Measurements from ENCODE around the gene HLA-C.

HLA-C gene

DNA sequence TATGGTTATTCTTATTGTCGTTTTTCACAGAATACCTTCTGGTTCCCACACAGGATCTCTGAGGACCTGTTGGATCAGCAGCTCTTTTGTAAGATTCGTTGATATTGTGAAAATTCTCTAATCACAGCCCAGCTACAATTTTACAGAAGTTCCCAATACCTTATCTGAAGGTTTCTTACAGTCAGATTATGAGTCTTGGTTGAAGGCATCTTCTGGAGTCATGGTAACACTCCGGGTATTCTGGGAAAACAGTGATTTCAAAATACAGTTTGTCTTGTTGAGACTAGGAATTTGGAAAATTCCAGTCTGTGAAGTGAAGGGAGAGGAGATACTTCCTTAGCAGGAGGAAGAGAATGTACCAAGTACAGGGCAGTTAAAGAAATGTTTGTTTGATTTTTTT is 22.2 kb upstream of the HLA-C start:
- DNase-seq, result peak; percentile 54 to 94
- Histone ChIP-seq H2AFZ (ENCODE audit: insufficient read depth, low read length, poor library complexity) (no peak overlapping the region), H3K4ac (ENCODE audit: low read depth, low read length) (no peak overlapping the region), H3K4me2 (ENCODE audit: low read length) (no peak overlapping the region), H3K9me3 (ENCODE audit: insufficient read depth, low read depth, low read length) (no peaks in the 10 kb centered on the region), H3K4me1 (ENCODE audit: control insufficient read depth in 1 of 2, insufficient read depth in 2 of 2, low read length in 2 of 2) (no peaks in the 10 kb centered on the region), H3K36me3 (ENCODE audit: control insufficient read depth in 1 of 2, insufficient read depth in 2 of 2, low read length in 2 of 2) (no peaks in the 10 kb centered on the region), H3K23ac (ENCODE audit: low read length) (no peak overlapping the region), H2BK12ac (ENCODE audit: low read length) (no peak overlapping the region), H4K8ac (ENCODE audit: low read depth, low read length) (no peak overlapping the region), H4K91ac (ENCODE audit: low read depth, low read length) (no peak overlapping the region), H3K79me2 (ENCODE audit: control insufficient read depth, insufficient read depth, low read length, poor library complexity) (no peaks in the 10 kb centered on the region), H3K4me3 (ENCODE audit: low read depth, low read length) (no peak overlapping the region), H2AK5ac (ENCODE audit: low read length) (no peak overlapping the region), H4K12ac (ENCODE audit: low read depth, low read length) (no peak overlapping the region), H3K79me1 (ENCODE audit: low read length) (no peaks in the 10 kb centered on the region), H3K27me3 (ENCODE audit: insufficient read depth, low read length) (peaks cover 3% of the 10 kb centered on the region), H2BK120ac (ENCODE audit: insufficient read depth, low read length, poor library complexity) (no peak overlapping the region), H2BK5ac (ENCODE audit: low read depth, low read length, poor library complexity) (no peak overlapping the region), H3K9ac (ENCODE audit: low read length) (no peak overlapping the region), H3K27ac (ENCODE audit: low read depth, low read length) (no peak overlapping the region), H3K14ac (ENCODE audit: low read length) (no peak overlapping the region), H3K18ac (ENCODE audit: low read length) (no peak overlapping the region)
- WGBS (ENCODE audit: extremely low coverage, insufficient coverage, insufficient read length), result no CpG with 5 or more reads among the region's 3 CpGs

DNA sequence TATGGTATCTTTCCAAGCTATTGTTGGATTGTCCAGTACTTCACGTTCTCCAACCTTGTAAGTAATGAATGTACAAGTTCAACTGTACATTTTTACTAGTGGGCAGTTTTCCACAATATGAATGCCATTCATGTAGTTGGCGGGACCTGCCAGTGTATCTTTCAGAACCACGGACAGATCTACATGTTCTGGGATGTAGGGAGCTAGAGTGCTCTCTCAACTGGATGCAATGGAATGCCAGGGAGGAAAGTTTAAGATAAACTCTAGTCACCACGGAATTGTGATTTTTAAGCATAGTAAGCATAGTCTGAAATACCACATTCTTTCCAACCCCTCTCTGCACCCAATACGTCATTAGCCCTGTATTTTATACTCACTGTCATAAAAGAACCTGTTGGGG is 21.5 kb upstream of the HLA-C start:
- Histone ChIP-seq H4K91ac (ENCODE audit: low read depth, low read length) (no peak overlapping the region), H4K12ac (ENCODE audit: low read depth, low read length) (no peak overlapping the region), H3K4ac (ENCODE audit: low read depth, low read length) (no peak overlapping the region), H3K18ac (ENCODE audit: low read length) (no peak overlapping the region), H3K4me3 (ENCODE audit: low read depth, low read length) (no peak overlapping the region), H2AFZ (ENCODE audit: insufficient read depth, low read length, poor library complexity) (no peak overlapping the region), H3K23ac (ENCODE audit: low read length) (no peak overlapping the region), H2BK5ac (ENCODE audit: low read depth, low read length, poor library complexity) (no peak overlapping the region), H3K27ac (ENCODE audit: low read depth, low read length) (no peak overlapping the region), H2BK12ac (ENCODE audit: low read length) (no peak overlapping the region), H3K79me1 (ENCODE audit: low read length) (no peaks in the 10 kb centered on the region), H3K27me3 (ENCODE audit: insufficient read depth, low read length) (peaks cover 2% of the 10 kb centered on the region), H2AK5ac (ENCODE audit: low read length) (no peak overlapping the region), H3K9me3 (ENCODE audit: insufficient read depth, low read depth, low read length) (no peaks in the 10 kb centered on the region), H3K4me1 (ENCODE audit: control insufficient read depth in 1 of 2, insufficient read depth in 2 of 2, low read length in 2 of 2) (no peaks in the 10 kb centered on the region), H2BK120ac (ENCODE audit: insufficient read depth, low read length, poor library complexity) (no peak overlapping the region), H3K9ac (ENCODE audit: low read length) (no peak overlapping the region), H3K36me3 (ENCODE audit: control insufficient read depth in 1 of 2, insufficient read depth in 2 of 2, low read length in 2 of 2) (no peaks in the 10 kb centered on the region), H4K8ac (ENCODE audit: low read depth, low read length) (no peak overlapping the region), H3K4me2 (ENCODE audit: low read length) (no peak overlapping the region), H3K14ac (ENCODE audit: low read length) (no peak overlapping the region), H3K79me2 (ENCODE audit: control insufficient read depth, insufficient read depth, low read length, poor library complexity) (no peaks in the 10 kb centered on the region)
- DNase-seq, result peak in 1 of 2 donors; percentile 49
- WGBS (ENCODE audit: extremely low coverage, insufficient coverage, insufficient read length), result no CpG with 5 or more reads among the region's 5 CpGs

DNA sequence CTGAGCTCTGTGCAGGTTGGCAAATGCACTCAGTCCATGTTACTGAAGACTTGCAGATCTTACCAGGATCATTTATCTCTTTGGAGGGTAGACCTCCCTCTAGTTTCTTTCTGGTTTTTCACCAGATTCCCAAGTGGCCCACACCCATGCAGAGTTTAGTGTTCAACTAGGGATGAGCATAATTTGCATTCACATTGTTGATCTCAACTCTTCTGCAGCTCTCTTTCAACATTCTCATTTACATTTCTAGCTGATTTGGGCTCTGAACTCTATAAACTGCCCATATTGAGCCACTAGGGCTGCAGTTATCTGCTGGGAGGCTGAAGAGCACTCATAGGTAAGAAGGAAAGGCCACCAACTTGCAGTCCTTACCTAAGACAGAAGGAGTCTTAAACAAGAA is 17.9 kb upstream of the HLA-C start:
- Histone ChIP-seq H3K27me3 (ENCODE audit: insufficient read depth, low read length) (no peaks in the 10 kb centered on the region), H2BK120ac (ENCODE audit: insufficient read depth, low read length, poor library complexity) (no peak overlapping the region), H2AFZ (ENCODE audit: insufficient read depth, low read length, poor library complexity) (no peak overlapping the region), H3K9me3 (ENCODE audit: insufficient read depth, low read depth, low read length) (no peaks in the 10 kb centered on the region), H3K36me3 (ENCODE audit: control insufficient read depth in 1 of 2, insufficient read depth in 2 of 2, low read length in 2 of 2) (no peaks in the 10 kb centered on the region), H3K18ac (ENCODE audit: low read length) (no peak overlapping the region), H4K12ac (ENCODE audit: low read depth, low read length) (no peak overlapping the region), H4K91ac (ENCODE audit: low read depth, low read length) (no peak overlapping the region), H3K14ac (ENCODE audit: low read length) (no peak overlapping the region), H3K23ac (ENCODE audit: low read length) (no peak overlapping the region), H3K9ac (ENCODE audit: low read length) (no peak overlapping the region), H2BK5ac (ENCODE audit: low read depth, low read length, poor library complexity) (no peak overlapping the region), H2AK5ac (ENCODE audit: low read length) (no peak overlapping the region), H3K79me1 (ENCODE audit: low read length) (no peaks in the 10 kb centered on the region), H4K8ac (ENCODE audit: low read depth, low read length) (no peak overlapping the region), H3K4me2 (ENCODE audit: low read length) (no peak overlapping the region), H3K4ac (ENCODE audit: low read depth, low read length) (no peak overlapping the region), H3K79me2 (ENCODE audit: control insufficient read depth, insufficient read depth, low read length, poor library complexity) (no peaks in the 10 kb centered on the region), H3K4me3 (ENCODE audit: low read depth, low read length) (no peak overlapping the region), H2BK12ac (ENCODE audit: low read length) (no peak overlapping the region), H3K4me1 (ENCODE audit: control insufficient read depth in 1 of 2, insufficient read depth in 2 of 2, low read length in 2 of 2) (no peaks in the 10 kb centered on the region), H3K27ac (ENCODE audit: low read depth, low read length) (no peak overlapping the region)
- no peak for DNase-seq

DNA sequence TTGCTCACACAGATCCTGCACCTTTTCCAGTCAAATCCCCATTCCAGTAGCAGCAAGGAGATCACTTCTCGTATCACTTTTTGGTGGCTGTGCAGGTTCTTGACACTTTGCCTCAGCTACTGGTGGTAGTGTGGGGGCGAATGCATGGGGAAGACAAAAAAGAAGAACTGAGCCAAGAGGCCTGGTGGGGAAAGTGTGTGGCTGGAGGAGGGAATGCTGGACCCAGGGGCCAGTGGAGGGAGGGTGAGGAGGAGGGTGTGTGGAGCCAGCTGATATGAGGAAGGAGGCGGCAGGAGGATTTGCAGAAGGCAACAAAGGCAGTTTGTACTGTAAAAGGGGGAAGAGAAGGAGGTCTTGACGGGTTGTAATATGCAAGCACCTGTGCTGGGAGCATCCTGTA is 15.7 kb upstream of the HLA-C start:
- Histone ChIP-seq H3K27me3 (ENCODE audit: insufficient read depth, low read length) (no peaks in the 10 kb centered on the region), H2BK120ac (ENCODE audit: insufficient read depth, low read length, poor library complexity) (no peak overlapping the region), H3K23ac (ENCODE audit: low read length) (no peak overlapping the region), H3K18ac (ENCODE audit: low read length) (no peak overlapping the region), H3K9me3 (ENCODE audit: insufficient read depth, low read depth, low read length) (peaks cover 2% of the 10 kb centered on the region), H3K4ac (ENCODE audit: low read depth, low read length) (no peak overlapping the region), H4K8ac (ENCODE audit: low read depth, low read length) (no peak overlapping the region), H3K4me2 (ENCODE audit: low read length) (no peak overlapping the region), H2AK5ac (ENCODE audit: low read length) (no peak overlapping the region), H2AFZ (ENCODE audit: insufficient read depth, low read length, poor library complexity) (no peak overlapping the region), H3K9ac (ENCODE audit: low read length) (no peak overlapping the region), H3K27ac (ENCODE audit: low read depth, low read length) (no peak overlapping the region), H3K79me1 (ENCODE audit: low read length) (no peaks in the 10 kb centered on the region), H4K91ac (ENCODE audit: low read depth, low read length) (no peak overlapping the region), H3K14ac (ENCODE audit: low read length) (no peak overlapping the region), H3K36me3 (ENCODE audit: control insufficient read depth in 1 of 2, insufficient read depth in 2 of 2, low read length in 2 of 2) (no peaks in the 10 kb centered on the region), H4K12ac (ENCODE audit: low read depth, low read length) (no peak overlapping the region), H2BK12ac (ENCODE audit: low read length) (no peak overlapping the region), H3K79me2 (ENCODE audit: control insufficient read depth, insufficient read depth, low read length, poor library complexity) (no peaks in the 10 kb centered on the region), H3K4me1 (ENCODE audit: control insufficient read depth in 1 of 2, insufficient read depth in 2 of 2, low read length in 2 of 2) (no peaks in the 10 kb centered on the region), H3K4me3 (ENCODE audit: low read depth, low read length) (no peak overlapping the region), H2BK5ac (ENCODE audit: low read depth, low read length, poor library complexity) (no peak overlapping the region)
- no CpG with 5 or more reads among the region's 4 CpGs for WGBS (ENCODE audit: extremely low coverage, insufficient coverage, insufficient read length)
- no peak for DNase-seq

DNA sequence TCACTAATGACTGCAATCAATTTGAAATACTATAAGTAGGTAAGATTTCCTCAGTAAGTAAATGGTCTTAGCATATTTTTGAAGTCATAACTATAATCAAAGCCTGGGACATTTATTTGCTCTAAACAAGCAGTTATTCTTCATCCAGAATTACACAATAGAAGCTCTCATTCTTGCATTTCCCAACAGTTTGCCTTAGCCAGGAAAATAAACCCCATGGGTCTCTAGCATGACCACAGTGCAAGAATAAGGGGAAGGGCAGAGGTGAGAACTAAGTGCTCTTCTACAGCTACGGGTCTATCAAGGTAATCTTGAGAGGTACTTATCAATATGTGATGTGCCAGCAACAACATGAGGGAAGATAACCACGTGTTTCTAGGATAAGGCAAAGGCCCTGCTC is 14.1 kb upstream of the HLA-C start:
- no peak overlapping the region for H3K4me3 ChIP-seq (ENCODE audit: low read depth, low read length)
- no peak for DNase-seq
- H3K4me1 ChIP-seq (ENCODE audit: control insufficient read depth in 1 of 2, insufficient read depth in 2 of 2, low read length in 2 of 2), result no peaks in the 10 kb centered on the region
- no peak overlapping the region for H2BK120ac ChIP-seq (ENCODE audit: insufficient read depth, low read length, poor library complexity)
- no CpG with 5 or more reads among the region's 2 CpGs for WGBS (ENCODE audit: extremely low coverage, insufficient coverage, insufficient read length)
- H4K91ac ChIP-seq (ENCODE audit: low read depth, low read length), result no peak overlapping the region
- H3K79me2 ChIP-seq (ENCODE audit: control insufficient read depth, insufficient read depth, low read length, poor library complexity), result no peaks in the 10 kb centered on the region
- no peak overlapping the region for H3K4ac ChIP-seq (ENCODE audit: low read depth, low read length)
- H3K79me1 ChIP-seq (ENCODE audit: low read length), result no peaks in the 10 kb centered on the region
- no peak overlapping the region for H4K8ac ChIP-seq (ENCODE audit: low read depth, low read length)
- no peak overlapping the region for H4K12ac ChIP-seq (ENCODE audit: low read depth, low read length)
- H3K27me3 ChIP-seq (ENCODE audit: insufficient read depth, low read length), result no peaks in the 10 kb centered on the region
- H3K9ac ChIP-seq (ENCODE audit: low read length), result no peak overlapping the region
- no peak overlapping the region for H3K14ac ChIP-seq (ENCODE audit: low read length)
- no peak overlapping the region for H3K4me2 ChIP-seq (ENCODE audit: low read length)
- no peak overlapping the region for H2BK5ac ChIP-seq (ENCODE audit: low read depth, low read length, poor library complexity)
- H3K18ac ChIP-seq (ENCODE audit: low read length), result no peak overlapping the region
- peaks cover 2% of the 10 kb centered on the region for H3K9me3 ChIP-seq (ENCODE audit: insufficient read depth, low read depth, low read length)
- no peak overlapping the region for H3K23ac ChIP-seq (ENCODE audit: low read length)
- H3K36me3 ChIP-seq (ENCODE audit: control insufficient read depth in 1 of 2, insufficient read depth in 2 of 2, low read length in 2 of 2), result no peaks in the 10 kb centered on the region
- H2AFZ ChIP-seq (ENCODE audit: insufficient read depth, low read length, poor library complexity), result no peak overlapping the region
- H3K27ac ChIP-seq (ENCODE audit: low read depth, low read length), result no peak overlapping the region
- H2BK12ac ChIP-seq (ENCODE audit: low read length), result no peak overlapping the region
- no peak overlapping the region for H2AK5ac ChIP-seq (ENCODE audit: low read length)
